ENCODE measurements around the gene OSM.

- TF ChIP-seq CTCF (IDR thresholded peaks at IDR 0.05) (no peak), POLR2A (IDR thresholded peaks at IDR 0.05) (no peak)
These were observed 6.0 kb downstream of the OSM start for GRCh38 chr22:30260682-30261081.

All from thyroid gland (tissue), 4 donors.